GM21526 (cell line): Measurements from ENCODE around the gene GALK1.
"Not testable (repeated sequence)": the region's sequence is repeated elsewhere in the genome, so short reads cannot be mapped to it uniquely, and the experiment has no call there.

Experiments
- ATAC-seq: cut with Tn5 transposase; IDR thresholded peaks from one replicate; pipeline ENCODE4 v1.9.1; 2021; ENCODE audit warnings: moderate library complexity; ENCODE audit not compliant: unreplicated experiment, low FRiP score

Gene GALK1

GRCh38 chr17:75767881-75768280 lies 2.9 kb upstream of the GALK1 start:
- no peak for ATAC-seq

GRCh38 chr17:75765981-75766380 lies 989 bp upstream of the GALK1 start:
- no peak for ATAC-seq

- no peak for ATAC-seq
These were observed 628 bp downstream of the GALK1 start for GRCh38 chr17:75764417-75764710.

- no peak for ATAC-seq
These were observed 1.2 kb downstream of the GALK1 start for GRCh38 chr17:75763613-75764416.

DNA sequence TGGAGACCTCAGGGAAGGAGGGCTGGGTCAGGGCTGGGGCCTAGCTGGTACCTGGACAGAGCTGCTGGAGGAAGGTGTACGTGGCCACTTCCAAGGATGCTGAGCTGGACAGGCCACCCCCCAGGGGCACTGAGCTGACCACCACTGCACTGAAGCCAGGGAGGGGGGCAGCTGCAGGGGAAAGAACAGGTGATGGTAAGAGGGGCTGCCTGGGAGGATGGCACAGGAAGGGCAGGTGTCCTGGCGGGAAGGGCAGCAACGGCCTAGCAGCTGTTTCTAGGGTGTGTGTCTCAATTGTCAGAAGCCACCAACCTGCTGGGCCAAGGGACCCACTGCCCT lies 1.8 kb downstream of the GALK1 start:
- no peak for ATAC-seq

GRCh38 chr17:75762513-75763268 lies 2.3 kb downstream of the GALK1 start:
- no peak for ATAC-seq

- ATAC-seq: not testable (repeated sequence)
These were observed 4.9 kb downstream of the GALK1 start for GRCh38 chr17:75759978-75760640.

- no peak for ATAC-seq
These were observed 5.5 kb downstream of the GALK1 start for GRCh38 chr17:75759457-75759856.

DNA sequence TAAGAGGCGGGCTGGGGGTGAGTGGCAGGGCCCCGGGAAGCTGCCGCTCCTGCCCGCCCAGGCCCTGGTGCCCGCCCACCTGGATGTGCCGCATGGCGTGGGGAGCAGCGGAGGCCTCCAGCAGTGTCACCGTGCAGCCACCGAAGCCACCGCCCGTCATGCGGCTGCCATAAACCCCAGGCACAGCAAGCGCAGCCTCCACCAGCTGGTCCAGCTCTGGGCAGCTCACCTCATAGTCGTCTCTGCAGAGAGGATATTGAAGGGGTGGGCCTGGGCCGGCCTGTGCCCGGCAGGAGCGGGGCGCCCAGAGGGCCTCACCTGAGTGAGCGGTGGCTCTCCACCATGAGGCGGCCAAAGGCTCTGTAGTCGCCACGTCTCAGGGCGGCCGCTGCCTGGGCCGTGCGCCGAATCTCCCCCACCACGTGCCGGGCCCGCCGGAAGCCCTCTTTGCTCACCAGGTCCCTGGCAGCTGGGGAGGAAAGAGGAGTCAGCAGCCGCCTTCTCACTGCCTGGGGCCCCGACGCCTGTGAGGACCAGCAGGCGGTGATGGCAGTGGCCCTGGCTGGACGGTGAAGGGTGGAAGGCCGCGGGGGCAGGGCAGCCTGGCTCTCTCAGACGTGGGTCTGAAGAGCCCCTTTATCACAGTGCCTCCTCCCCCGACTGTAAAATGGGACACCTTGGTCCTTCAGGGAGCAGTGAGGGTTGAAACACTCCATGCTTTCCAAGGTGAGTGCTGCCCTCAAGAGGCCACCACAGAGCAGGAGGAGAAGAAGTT lies 6.7 kb downstream of the GALK1 start:
- ATAC-seq: no peak

- no peak for ATAC-seq
These were observed 7.8 kb downstream of the GALK1 start for GRCh38 chr17:75757086-75757681.

- no peak for ATAC-seq
These were observed 8.4 kb downstream of the GALK1 start for GRCh38 chr17:75756451-75757085.

DNA sequence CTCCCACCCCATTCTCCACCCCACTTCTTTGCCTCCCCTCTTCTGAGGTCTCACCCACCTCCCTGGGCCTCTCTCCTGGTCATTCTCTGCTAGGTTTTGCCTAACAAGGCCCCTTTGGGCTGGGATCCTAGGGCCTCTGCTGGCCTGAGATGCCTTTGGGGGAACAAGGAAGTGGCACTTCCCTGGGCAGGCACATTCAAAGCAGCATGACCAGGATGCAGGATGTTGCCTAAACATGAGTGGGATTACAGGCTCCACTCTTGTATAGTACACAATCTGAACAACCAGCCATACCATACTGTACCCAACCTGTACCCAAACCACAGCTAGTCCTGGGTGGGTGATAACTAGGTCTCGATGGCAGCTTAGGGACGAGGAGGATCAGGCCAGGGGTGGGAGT lies 9.0 kb downstream of the GALK1 start:
- ATAC-seq: no peak

- ATAC-seq: no peak
These were observed 9.6 kb downstream of the GALK1 start for GRCh38 chr17:75755205-75755901.

DNA sequence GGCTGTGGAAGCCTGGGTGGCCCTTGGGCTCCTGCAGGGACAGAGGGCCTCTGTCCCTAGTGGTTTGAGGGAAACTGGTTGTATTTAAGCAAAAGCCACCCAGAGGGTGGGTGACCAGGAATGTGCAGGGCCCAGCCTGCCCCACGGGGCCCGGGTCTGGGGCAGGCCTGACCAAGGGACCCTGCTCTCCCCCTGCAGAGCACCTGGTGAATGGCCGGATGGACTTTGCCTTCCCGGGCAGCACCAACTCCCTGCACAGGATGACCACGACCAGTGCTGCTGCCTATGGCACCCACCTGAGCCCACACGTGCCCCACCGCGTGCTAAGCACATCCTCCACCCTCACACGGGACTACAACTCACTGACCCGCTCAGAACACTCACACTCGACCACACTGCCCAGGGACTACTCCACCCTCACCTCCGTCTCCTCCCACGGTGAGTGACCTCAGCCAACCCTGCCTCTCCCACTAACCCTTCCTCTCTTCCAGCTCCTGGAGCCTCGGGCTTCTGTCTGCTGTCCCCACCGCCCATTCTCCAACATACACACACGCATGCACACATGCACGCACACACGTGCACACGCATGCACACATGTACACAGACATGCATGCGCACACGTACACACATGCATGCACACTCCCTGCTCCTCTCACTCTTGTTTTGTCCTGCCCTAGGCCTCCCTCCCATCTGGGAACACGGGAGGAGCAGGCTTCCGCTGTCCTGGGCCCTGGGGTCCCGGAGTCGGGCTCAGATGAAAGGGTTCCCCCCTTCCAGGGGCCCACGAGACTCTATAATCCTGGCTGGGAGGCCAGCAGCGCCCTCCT lies 10.4 kb downstream of the GALK1 start:
- no peak for ATAC-seq

- ATAC-seq: peak; percentile 42
These were observed 11.2 kb downstream of the GALK1 start for GRCh38 chr17:75753514-75754377.

- ATAC-seq: no peak
These were observed 12.0 kb downstream of the GALK1 start for GRCh38 chr17:75752802-75753513.

DNA sequence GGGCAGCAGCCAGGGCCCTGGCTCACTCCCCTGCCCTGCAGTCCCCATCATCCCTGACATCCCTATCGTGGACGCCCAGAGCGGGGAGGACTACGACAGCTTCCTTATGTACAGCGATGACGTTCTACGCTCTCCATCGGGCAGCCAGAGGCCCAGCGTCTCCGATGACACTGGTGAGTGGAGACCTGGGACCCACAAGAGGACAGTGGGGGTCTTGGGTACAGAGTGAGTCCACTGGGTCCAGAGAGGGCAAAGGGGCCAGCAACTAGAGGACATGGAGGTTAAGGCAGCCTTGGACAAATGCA lies 12.6 kb downstream of the GALK1 start:
- ATAC-seq: no peak
